NT2/D1 (cell line): ENCODE measurements around the gene LRCH1.

Experiments
- DNase-seq: peaks from one replicate; pipeline ENCODE4 v3.0.0-alpha.2; 2011; ENCODE audit warnings: low read depth, low spot score
- H3K27me3 ChIP-seq: 2 replicates; pipeline ENCODE4 v1.6.0; 2011; ENCODE audit warnings: mild to moderate bottlenecking; ENCODE audit not compliant: insufficient read length, insufficient read depth
- H3K36me3 ChIP-seq: 2 replicates; pipeline ENCODE4 v1.6.1; 2011; ENCODE audit warnings: mild to moderate bottlenecking, low read length, mixed read lengths; ENCODE audit not compliant: insufficient read depth, insufficient read length
- H3K4me1 ChIP-seq: 2 replicates; pipeline ENCODE4 v1.5.1; 2011; ENCODE audit not compliant: insufficient read depth, insufficient read length
- H3K4me3 ChIP-seq: 2 replicates; pipeline ENCODE4 v1.5.1; 2011; ENCODE audit warnings: low read depth; ENCODE audit not compliant: insufficient read length
- H3K9ac ChIP-seq: 2 replicates; pipeline ENCODE4 v1.6.0; 2011; ENCODE audit warnings: low read depth; ENCODE audit not compliant: insufficient read length
- H3K9me3 ChIP-seq: 2 replicates; pipeline ENCODE4 v1.5.1; 2011; ENCODE audit warnings: mild to moderate bottlenecking, low read length; ENCODE audit not compliant: insufficient read depth
- SUZ12 ChIP-seq: IDR thresholded peaks from 2 replicates; pipeline ENCODE4 v1.6.1; 2011; ENCODE audit not compliant: insufficient read length, insufficient read depth; ENCODE audit errors: extremely low read depth
- YY1 ChIP-seq: IDR thresholded peaks from 2 replicates; pipeline ENCODE4 v1.6.1; 2011; ENCODE audit not compliant: insufficient read length, insufficient read depth
- ZNF274 ChIP-seq: IDR thresholded peaks from 2 replicates; pipeline ENCODE4 v1.6.1; 2011; ENCODE audit warnings: mild to moderate bottlenecking, low read depth, low read length

LRCH1 gene

GRCh38 chr13:46655377-46656180 is 102.6 kb downstream of the LRCH1 start:
- Histone ChIP-seq H3K36me3 (no peaks in the 10 kb centered on the region), H3K4me3 (no peak overlapping the region), H3K27me3 (no peaks in the 10 kb centered on the region), H3K9ac (no peak overlapping the region), H3K4me1 (no peaks in the 10 kb centered on the region), H3K9me3 (no peaks in the 10 kb centered on the region)
- no peak for DNase-seq
- TF ChIP-seq ZNF274: no peak
- TF ChIP-seq YY1: no peak
- no peak for TF ChIP-seq SUZ12

- H3K9me3 ChIP-seq: no peaks in the 10 kb centered on the region
- no peak for TF ChIP-seq SUZ12
- TF ChIP-seq ZNF274: no peak
- TF ChIP-seq YY1: no peak
- H3K9ac ChIP-seq: no peak overlapping the region
- no peaks in the 10 kb centered on the region for H3K27me3 ChIP-seq
- H3K4me3 ChIP-seq: no peak overlapping the region
- H3K4me1 ChIP-seq: no peaks in the 10 kb centered on the region
- no peaks in the 10 kb centered on the region for H3K36me3 ChIP-seq
- DNase-seq: no peak
These were observed 103.8 kb downstream of the LRCH1 start for GRCh38 chr13:46656786-46657185.

- DNase-seq: no peak
- Histone ChIP-seq H3K9me3 (no peaks in the 10 kb centered on the region), H3K36me3 (no peaks in the 10 kb centered on the region), H3K4me3 (no peak overlapping the region), H3K27me3 (no peaks in the 10 kb centered on the region), H3K4me1 (no peaks in the 10 kb centered on the region), H3K9ac (no peak overlapping the region)
- no peak for TF ChIP-seq SUZ12
These were observed 106.6 kb downstream of the LRCH1 start for GRCh38 chr13:46659413-46660065.

- TF ChIP-seq ZNF274: no peak
- no peak for TF ChIP-seq SUZ12
- TF ChIP-seq YY1: no peak
- no peaks in the 10 kb centered on the region for H3K9me3 ChIP-seq
- no peaks in the 10 kb centered on the region for H3K27me3 ChIP-seq
- no peaks in the 10 kb centered on the region for H3K4me1 ChIP-seq
- no peak overlapping the region for H3K4me3 ChIP-seq
- no peaks in the 10 kb centered on the region for H3K36me3 ChIP-seq
- no peak for DNase-seq
- H3K9ac ChIP-seq: no peak overlapping the region
These were observed 107.4 kb downstream of the LRCH1 start for GRCh38 chr13:46660416-46660815.

- TF ChIP-seq SUZ12 (no peak), ZNF274 (no peak), YY1 (no peak)
- no peaks in the 10 kb centered on the region for H3K27me3 ChIP-seq
- no peak for DNase-seq
- H3K9me3 ChIP-seq: no peaks in the 10 kb centered on the region
- no peak overlapping the region for H3K9ac ChIP-seq
- H3K36me3 ChIP-seq: no peaks in the 10 kb centered on the region
- H3K4me1 ChIP-seq: no peaks in the 10 kb centered on the region
- H3K4me3 ChIP-seq: no peak overlapping the region
These were observed 107.9 kb downstream of the LRCH1 start for GRCh38 chr13:46660857-46661256.

- TF ChIP-seq ZNF274 (no peak), SUZ12 (no peak), YY1 (no peak)
- no peak overlapping the region for H3K9ac ChIP-seq
- DNase-seq: no peak
- H3K4me3 ChIP-seq: no peak overlapping the region
- no peaks in the 10 kb centered on the region for H3K36me3 ChIP-seq
- H3K9me3 ChIP-seq: no peaks in the 10 kb centered on the region
- no peaks in the 10 kb centered on the region for H3K4me1 ChIP-seq
- no peaks in the 10 kb centered on the region for H3K27me3 ChIP-seq
These were observed 109.7 kb downstream of the LRCH1 start for GRCh38 chr13:46662690-46663089.

- Histone ChIP-seq H3K27me3 (no peaks in the 10 kb centered on the region), H3K9me3 (no peaks in the 10 kb centered on the region), H3K4me3 (no peak overlapping the region), H3K36me3 (no peaks in the 10 kb centered on the region), H3K9ac (no peak overlapping the region), H3K4me1 (no peaks in the 10 kb centered on the region)
- TF ChIP-seq ZNF274: no peak
- TF ChIP-seq YY1: no peak
- TF ChIP-seq SUZ12: no peak
- no peak for DNase-seq
These were observed 110.5 kb downstream of the LRCH1 start for GRCh38 chr13:46663206-46664037.
